Neural progenitor cell (in vitro differentiated cells): ENCODE results near the gene FKBP5. TPM values are rescaled to one million over a fixed set of nuclear protein-coding genes. Genes with fewer than 3 reads are reported as not detected.
A peak's percentile ranks its signal among the peaks of the same experiment; 100 is the strongest.

Experiments
- DNase-seq: peaks from one replicate; pipeline ENCODE4 v3.0.0-alpha.2; 2016; ENCODE audit warnings: low spot score
- H2AFZ ChIP-seq: fragments of 200-600 bp; sonication (generic); replicated peaks from 2 replicates; pipeline ENCODE4 v1.6.1; 2016; ENCODE audit warnings: antibody characterized with exemption
- H3F3A ChIP-seq: fragments of 200-600 bp; sonication (generic); 2 replicates; pipeline ENCODE4 v1.6.1; 2016; ENCODE audit warnings: antibody characterized with exemption, low read depth
- H3K27ac ChIP-seq: fragments of 200-600 bp; sonication (generic); 2 replicates; pipeline ENCODE4 v1.5.1; 2016; ENCODE audit warnings: mild to moderate bottlenecking
- H3K27me3 ChIP-seq: fragments of 200-600 bp; sonication (generic); 2 replicates; pipeline ENCODE4 v1.6.1; 2016; ENCODE audit warnings: mild to moderate bottlenecking, moderate library complexity
- H3K36me3 ChIP-seq: fragments of 200-600 bp; sonication (generic); 2 replicates; pipeline ENCODE4 v1.5.1; 2016
- H3K4me1 ChIP-seq: fragments of 200-600 bp; sonication (generic); 2 replicates; pipeline ENCODE4 v1.6.1; 2016; ENCODE audit warnings: mixed run types
- H3K4me2 ChIP-seq: fragments of 200-600 bp; sonication (generic); 2 replicates; pipeline ENCODE4 v1.6.1; 2016
- H3K4me3 ChIP-seq: fragments of 200-600 bp; sonication (generic); 2 replicates; pipeline ENCODE4 v1.5.1; 2016
- H3K79me2 ChIP-seq: fragments of 200-600 bp; sonication (generic); 2 replicates; pipeline ENCODE4 v1.6.1; 2016; ENCODE audit warnings: low read depth
- H3K9ac ChIP-seq: fragments of 200-600 bp; sonication (generic); 2 replicates; pipeline ENCODE4 v1.6.1; 2016
- H3K9me3 ChIP-seq: fragments of 200-600 bp; sonication (generic); 2 replicates; pipeline ENCODE4 v1.5.1; 2016; ENCODE audit warnings: low read depth
- H4K20me1 ChIP-seq: fragments of 200-600 bp; sonication (generic); 2 replicates; pipeline ENCODE4 v1.6.1; 2016; ENCODE audit warnings: low read depth
- H3K27ac Mint-ChIP-seq: 3 replicates; pipeline ENCODE4 v1.8.0; 2021; ENCODE audit warnings: mixed read lengths
- H3K27me3 Mint-ChIP-seq: 2 replicates; pipeline ENCODE4 v1.8.0; 2022; ENCODE audit warnings: low read depth, mild to moderate bottlenecking, inconsistent platforms, moderate library complexity, mixed read lengths; ENCODE audit not compliant: insufficient read depth
- H3K36me3 Mint-ChIP-seq: 3 replicates; pipeline ENCODE4 v1.8.0; 2021; ENCODE audit warnings: mixed read lengths
- H3K4me1 Mint-ChIP-seq: 3 replicates; pipeline ENCODE4 v1.8.0; 2021; ENCODE audit warnings: mixed read lengths
- H3K4me3 Mint-ChIP-seq: 3 replicates; pipeline ENCODE4 v1.8.0; 2021; ENCODE audit warnings: mild to moderate bottlenecking, moderate library complexity, mixed read lengths
- H3K9me3 Mint-ChIP-seq: 3 replicates; pipeline ENCODE4 v1.8.0; 2020; ENCODE audit warnings: mixed read lengths
- EZH2 ChIP-seq: fragments of 200-600 bp; sonication (generic); IDR thresholded peaks from 2 replicates; pipeline ENCODE4 v1.6.1; 2017; ENCODE audit warnings: antibody characterized with exemption, mild to moderate bottlenecking, moderate library complexity
- EZH2phosphoT487 ChIP-seq: fragments of 200-600 bp; sonication (generic); IDR thresholded peaks from 2 replicates; pipeline ENCODE4 v1.6.1; 2017; ENCODE audit warnings: antibody characterized with exemption
- total RNA-seq: library from RNA; depleted of rRNA; stranded (reverse); fragments of >200 nt; gene quantifications from 2 replicates; pipeline ENCODE4 v1.2.3, GENCODE V29; 2015; ENCODE audit warnings: low replicate concordance
- TF ChIP-seq, protein P1 (sequence below): fragments of 200-600 bp; sonication (generic); IDR thresholded peaks from 2 replicates; pipeline ENCODE4 v1.5.1; 2017; ENCODE audit warnings: antibody characterized with exemption, mild to moderate bottlenecking

FKBP5 gene
- total RNA-seq, 1 donor from 2014 or later = 20.9 TPM

DNA sequence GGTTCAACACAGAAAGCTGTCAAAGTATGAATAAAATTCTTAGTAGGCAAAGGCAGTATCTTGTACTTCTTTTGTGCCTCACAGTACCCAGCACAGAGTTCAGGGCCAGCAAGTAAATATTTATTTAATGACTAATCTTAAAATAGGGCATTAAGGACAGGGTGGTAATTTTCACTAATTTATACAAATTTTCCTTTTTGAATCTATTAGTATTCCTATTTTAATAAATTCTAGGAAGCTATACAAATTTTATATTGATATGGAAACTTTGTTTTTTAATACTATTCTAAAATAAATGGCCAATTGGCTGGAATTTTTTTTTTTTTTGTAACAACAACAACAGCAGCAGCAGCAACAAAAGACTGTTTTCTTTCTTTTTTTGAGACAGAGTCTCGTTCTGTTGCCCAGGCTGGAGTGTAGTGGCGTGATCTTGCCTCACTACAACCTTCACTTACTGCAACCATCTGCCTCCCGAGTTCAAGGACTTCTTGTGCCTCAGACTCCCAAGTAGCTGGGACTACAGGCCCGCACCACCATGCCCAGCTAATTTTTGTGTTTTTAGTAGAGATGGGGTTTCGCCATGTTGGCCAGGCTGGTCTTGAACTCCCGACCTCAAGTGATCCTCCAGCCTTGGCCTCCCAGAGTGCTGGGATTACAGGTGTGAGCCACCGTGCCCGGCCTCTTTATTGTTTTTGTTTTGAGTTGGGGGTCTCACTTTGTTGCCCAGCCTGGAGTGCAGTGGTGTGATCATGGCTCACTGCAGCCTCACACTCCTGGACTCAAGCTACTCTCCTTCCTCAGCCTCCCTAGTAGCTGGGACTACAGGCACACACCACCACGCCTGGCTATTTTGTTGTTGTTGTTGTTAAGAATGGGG is 85.2 kb downstream of the FKBP5 start:
- Histone ChIP-seq H3K9ac (no peak overlapping the region), H3K36me3 (no peaks in the 10 kb centered on the region), H3K27me3 (no peaks in the 10 kb centered on the region), H3K4me3 (no peak overlapping the region), H2AFZ (no peak overlapping the region), H3K27ac (no peak overlapping the region), H3K4me1 (peaks cover 20% of the 10 kb centered on the region), H3F3A (peaks cover 11% of the 10 kb centered on the region), H4K20me1 (peaks cover 6% of the 10 kb centered on the region), H3K4me2 (no peak overlapping the region), H3K9me3 (no peaks in the 10 kb centered on the region), H3K79me2 (no peaks in the 10 kb centered on the region)
- Mint-ChIP-seq H3K36me3 (peaks cover 20% of the 10 kb centered on the region), H3K27ac (no peak overlapping the region), H3K4me3 (no peak overlapping the region), H3K27me3 (peaks cover 2% of the 10 kb centered on the region), H3K4me1 (peaks cover 27% of the 10 kb centered on the region), H3K9me3 (no peaks in the 10 kb centered on the region)
- no peak for DNase-seq
- TF ChIP-seq EZH2 (no peak), EZH2phosphoT487 (no peak)
- TF ChIP-seq, protein P1, sequence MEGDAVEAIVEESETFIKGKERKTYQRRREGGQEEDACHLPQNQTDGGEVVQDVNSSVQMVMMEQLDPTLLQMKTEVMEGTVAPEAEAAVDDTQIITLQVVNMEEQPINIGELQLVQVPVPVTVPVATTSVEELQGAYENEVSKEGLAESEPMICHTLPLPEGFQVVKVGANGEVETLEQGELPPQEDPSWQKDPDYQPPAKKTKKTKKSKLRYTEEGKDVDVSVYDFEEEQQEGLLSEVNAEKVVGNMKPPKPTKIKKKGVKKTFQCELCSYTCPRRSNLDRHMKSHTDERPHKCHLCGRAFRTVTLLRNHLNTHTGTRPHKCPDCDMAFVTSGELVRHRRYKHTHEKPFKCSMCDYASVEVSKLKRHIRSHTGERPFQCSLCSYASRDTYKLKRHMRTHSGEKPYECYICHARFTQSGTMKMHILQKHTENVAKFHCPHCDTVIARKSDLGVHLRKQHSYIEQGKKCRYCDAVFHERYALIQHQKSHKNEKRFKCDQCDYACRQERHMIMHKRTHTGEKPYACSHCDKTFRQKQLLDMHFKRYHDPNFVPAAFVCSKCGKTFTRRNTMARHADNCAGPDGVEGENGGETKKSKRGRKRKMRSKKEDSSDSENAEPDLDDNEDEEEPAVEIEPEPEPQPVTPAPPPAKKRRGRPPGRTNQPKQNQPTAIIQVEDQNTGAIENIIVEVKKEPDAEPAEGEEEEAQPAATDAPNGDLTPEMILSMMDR = no peak

DNA sequence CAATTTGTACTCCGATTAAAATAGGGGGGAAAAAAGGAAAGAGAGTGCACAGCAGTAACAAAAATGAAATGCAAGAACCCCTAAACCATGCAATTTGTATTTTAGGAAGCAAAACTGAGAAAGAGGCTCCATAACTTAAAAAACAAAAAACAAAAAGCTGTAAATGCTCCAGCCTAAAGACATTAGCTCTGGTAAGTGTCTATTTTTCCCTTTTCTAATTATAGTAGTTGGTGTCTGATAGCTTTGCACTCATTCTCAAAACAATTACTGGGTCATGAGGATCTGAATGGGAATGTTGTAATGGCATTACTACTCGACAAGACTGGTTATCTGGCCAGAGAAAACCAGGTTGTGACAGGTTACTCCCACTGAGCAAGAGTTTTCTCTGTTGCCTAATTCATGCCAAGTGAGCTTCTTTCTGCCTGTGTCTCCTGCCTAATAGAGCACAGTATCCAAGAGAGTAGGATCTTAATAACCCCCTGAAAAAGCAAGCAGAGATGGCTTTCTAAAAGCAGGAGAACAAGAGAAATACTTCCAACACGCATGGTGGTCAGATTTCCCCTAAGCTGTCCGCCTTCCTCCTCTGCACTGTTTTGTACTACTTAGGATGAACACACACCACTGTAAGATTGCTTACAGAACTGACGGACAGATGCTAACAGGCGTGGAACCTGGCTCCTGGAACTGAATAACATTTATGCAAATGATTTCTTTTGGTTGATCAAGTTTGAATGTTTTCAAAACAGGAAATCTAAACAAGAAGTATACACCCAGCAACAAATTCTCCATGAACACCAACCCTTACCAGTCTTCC is 86.4 kb downstream of the FKBP5 start:
- Mint-ChIP-seq H3K9me3 (no peaks in the 10 kb centered on the region), H3K36me3 (peaks cover 14% of the 10 kb centered on the region), H3K4me3 (peak overlapping the region; percentile 21), H3K4me1 (peaks cover 27% of the 10 kb centered on the region), H3K27me3 (peaks cover 2% of the 10 kb centered on the region), H3K27ac (peak overlapping the region; percentile 69)
- no peak for DNase-seq
- Histone ChIP-seq H3K4me1 (peaks cover 20% of the 10 kb centered on the region), H3K27me3 (no peaks in the 10 kb centered on the region), H2AFZ (no peak overlapping the region), H3K36me3 (no peaks in the 10 kb centered on the region), H4K20me1 (peaks cover 6% of the 10 kb centered on the region), H3K9me3 (no peaks in the 10 kb centered on the region), H3F3A (peaks cover 11% of the 10 kb centered on the region), H3K4me2 (peak overlapping the region; percentile 5), H3K4me3 (no peak overlapping the region), H3K9ac (no peak overlapping the region), H3K27ac (no peak overlapping the region), H3K79me2 (no peaks in the 10 kb centered on the region)
- TF ChIP-seq EZH2 (no peak), EZH2phosphoT487 (no peak)
- TF ChIP-seq, protein P1 = no peak

DNA sequence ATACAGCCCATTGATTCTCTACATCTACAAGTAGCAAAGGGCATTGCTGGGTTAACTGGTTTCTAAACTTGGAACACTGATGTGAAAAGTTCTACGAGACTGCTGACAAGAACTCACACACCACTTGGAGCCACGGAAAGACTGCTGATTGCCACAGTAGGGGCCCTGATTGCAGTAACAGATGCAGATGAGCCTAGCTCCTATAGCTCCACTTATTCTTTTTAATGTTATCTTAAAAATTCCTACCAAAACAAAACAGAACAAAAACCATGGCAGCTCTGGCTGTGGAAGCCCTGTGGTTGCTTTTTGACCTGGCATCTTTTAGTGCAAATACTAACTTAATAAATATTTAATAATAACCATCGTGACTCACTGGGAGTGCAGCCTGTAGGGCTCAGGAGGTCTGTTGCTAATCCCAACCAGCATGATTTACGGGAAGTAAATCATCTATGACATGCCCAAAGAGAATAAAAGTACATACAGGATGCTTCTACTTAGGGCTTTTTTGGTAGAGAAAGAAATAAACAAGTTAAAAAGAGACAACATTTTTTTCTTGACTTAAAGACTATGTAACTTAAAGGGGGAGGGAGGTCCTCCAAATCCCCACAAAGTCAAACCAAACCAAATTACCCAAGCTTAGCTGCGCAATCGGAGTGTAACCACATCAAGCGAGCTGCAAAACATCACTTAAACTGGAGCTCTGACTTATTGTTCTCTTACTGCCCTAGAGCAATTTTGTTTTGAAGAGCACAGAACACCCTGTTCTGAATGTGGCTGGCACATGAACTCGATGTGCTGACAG is 87.2 kb downstream of the FKBP5 start:
- H3K27ac Mint-ChIP-seq = peak overlapping the region; percentile 44
- H3K36me3 ChIP-seq = no peaks in the 10 kb centered on the region
- peaks cover 20% of the 10 kb centered on the region for H3K36me3 Mint-ChIP-seq
- peaks cover 6% of the 10 kb centered on the region for H4K20me1 ChIP-seq
- H3K9ac ChIP-seq = no peak overlapping the region
- no peak overlapping the region for H2AFZ ChIP-seq
- no peaks in the 10 kb centered on the region for H3K27me3 ChIP-seq
- H3K9me3 ChIP-seq = no peaks in the 10 kb centered on the region
- peaks cover 11% of the 10 kb centered on the region for H3F3A ChIP-seq
- peak; percentile 8 for DNase-seq
- peak overlapping the region; percentile 21 for H3K4me3 Mint-ChIP-seq
- H3K27me3 Mint-ChIP-seq = peaks cover 2% of the 10 kb centered on the region
- H3K4me1 ChIP-seq = peaks cover 20% of the 10 kb centered on the region
- H3K4me1 Mint-ChIP-seq = peaks cover 27% of the 10 kb centered on the region
- no peaks in the 10 kb centered on the region for H3K9me3 Mint-ChIP-seq
- TF ChIP-seq EZH2 (no peak), EZH2phosphoT487 (no peak)
- TF ChIP-seq, protein P1 = no peak
- no peak overlapping the region for H3K4me3 ChIP-seq
- no peaks in the 10 kb centered on the region for H3K79me2 ChIP-seq
- no peak overlapping the region for H3K27ac ChIP-seq
- H3K4me2 ChIP-seq = peak overlapping the region; percentile 0
